NB4 (cell line): ENCODE data around the gene DENND4B.

ENCODE experiments used
- POLR2A ChIP-seq: IDR thresholded peaks from 2 replicates; pipeline ENCODE4 v1.6.1; 2011; ENCODE audit warnings: mild to moderate bottlenecking; ENCODE audit not compliant: insufficient read length; ENCODE audit errors: extremely low read depth
- TF ChIP-seq, protein P1 (sequence below): IDR thresholded peaks from one replicate; pipeline ENCODE4 v1.5.1; 2012; ENCODE audit warnings: low read depth, low read length
- TF ChIP-seq, protein P2 (sequence below): IDR thresholded peaks from 2 replicates; pipeline ENCODE4 v1.6.1; 2011; ENCODE audit warnings: low read depth, low read length

DNA sequence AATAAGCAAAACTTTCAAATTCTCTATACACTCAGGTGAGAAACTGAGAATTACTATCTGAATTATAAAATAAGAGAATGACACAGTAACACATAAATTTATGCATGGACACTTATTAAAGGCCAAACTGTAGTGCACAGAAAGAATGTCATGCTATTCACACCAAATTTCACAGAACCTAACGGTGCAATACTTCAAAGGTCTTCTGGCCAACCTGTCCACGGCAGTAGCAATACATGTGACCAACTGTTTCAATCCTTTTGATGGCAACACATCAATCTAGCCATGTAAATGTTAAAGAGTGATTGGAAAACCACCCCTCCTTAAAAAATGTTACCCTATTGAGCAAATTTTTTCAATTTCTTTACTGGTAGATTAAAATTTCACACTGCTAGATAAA lies 34.2 kb downstream of the DENND4B start:
- TF ChIP-seq, protein P1, sequence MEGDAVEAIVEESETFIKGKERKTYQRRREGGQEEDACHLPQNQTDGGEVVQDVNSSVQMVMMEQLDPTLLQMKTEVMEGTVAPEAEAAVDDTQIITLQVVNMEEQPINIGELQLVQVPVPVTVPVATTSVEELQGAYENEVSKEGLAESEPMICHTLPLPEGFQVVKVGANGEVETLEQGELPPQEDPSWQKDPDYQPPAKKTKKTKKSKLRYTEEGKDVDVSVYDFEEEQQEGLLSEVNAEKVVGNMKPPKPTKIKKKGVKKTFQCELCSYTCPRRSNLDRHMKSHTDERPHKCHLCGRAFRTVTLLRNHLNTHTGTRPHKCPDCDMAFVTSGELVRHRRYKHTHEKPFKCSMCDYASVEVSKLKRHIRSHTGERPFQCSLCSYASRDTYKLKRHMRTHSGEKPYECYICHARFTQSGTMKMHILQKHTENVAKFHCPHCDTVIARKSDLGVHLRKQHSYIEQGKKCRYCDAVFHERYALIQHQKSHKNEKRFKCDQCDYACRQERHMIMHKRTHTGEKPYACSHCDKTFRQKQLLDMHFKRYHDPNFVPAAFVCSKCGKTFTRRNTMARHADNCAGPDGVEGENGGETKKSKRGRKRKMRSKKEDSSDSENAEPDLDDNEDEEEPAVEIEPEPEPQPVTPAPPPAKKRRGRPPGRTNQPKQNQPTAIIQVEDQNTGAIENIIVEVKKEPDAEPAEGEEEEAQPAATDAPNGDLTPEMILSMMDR: no peak
- TF ChIP-seq, protein P2, sequence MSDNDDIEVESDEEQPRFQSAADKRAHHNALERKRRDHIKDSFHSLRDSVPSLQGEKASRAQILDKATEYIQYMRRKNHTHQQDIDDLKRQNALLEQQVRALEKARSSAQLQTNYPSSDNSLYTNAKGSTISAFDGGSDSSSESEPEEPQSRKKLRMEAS: no peak
- TF ChIP-seq POLR2A: no peak
